Measurements from ENCODE around the gene PGGHG.

The PGGHG gene

DNA sequence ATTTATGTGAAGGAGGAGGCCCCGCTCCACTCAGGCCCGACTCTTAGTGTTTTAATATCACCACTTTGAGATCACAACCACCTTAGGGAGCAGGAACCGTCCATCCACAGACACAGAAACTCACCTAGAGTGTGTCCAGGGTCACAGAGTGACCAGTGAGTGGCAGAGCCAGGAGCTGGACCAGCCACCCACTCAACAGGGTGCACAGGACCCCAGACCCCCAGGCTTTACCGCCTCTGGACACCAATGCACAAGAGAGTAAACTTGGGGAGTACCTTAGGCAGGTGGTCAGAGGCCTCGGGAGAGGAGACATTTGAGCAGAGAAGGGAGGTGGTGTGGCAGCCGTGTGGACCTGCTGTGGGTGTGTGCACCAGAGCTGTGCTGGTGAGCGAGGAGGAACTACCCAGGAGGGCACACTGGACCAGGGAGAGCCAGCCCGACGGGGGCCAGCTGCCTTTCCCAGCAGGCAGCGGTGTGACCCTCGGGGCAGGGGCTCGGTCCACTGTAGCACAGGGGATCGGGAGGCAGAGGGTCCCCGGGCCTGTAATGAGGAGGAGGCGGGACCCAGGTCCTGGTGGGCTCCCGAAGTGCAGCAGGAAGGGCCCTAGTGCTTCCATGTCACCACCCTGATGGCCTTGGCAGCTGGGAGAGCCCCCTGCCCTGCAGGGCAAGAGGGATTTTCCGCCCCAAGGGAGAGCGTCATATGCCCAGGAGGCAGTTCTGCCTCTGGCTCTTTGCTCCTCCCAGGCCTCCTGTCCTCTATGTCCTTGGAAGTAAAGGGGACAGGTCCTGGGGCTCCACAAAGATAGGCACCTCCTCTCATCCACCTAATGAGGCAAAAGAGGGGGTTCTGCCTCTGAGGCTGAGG, 18.2 kb upstream of the PGGHG start:
- Histone ChIP-seq H3K27ac (ENCODE audit: low read length) (peak overlapping the region; percentile 75), H3K36me3 (ENCODE audit: control insufficient read depth in 1 of 2, insufficient read depth in 2 of 2, low read length in 2 of 2) (no peaks in the 10 kb centered on the region), H3K4me3 (ENCODE audit: low read depth in 1 of 2, low read length in 2 of 2) (no peak overlapping the region), H3K9me3 (ENCODE audit: control insufficient read depth in 1 of 2, low read length in 2 of 2) (no peaks in the 10 kb centered on the region), H3K4me1 (ENCODE audit: control insufficient read depth in 1 of 2, insufficient read depth in 2 of 2, low read length in 2 of 2) (peaks cover 0 to 4% of the 10 kb centered on the region in 2 donors), H3K27me3 (ENCODE audit: low read depth, low read length) (no peaks in the 10 kb centered on the region)

DNA sequence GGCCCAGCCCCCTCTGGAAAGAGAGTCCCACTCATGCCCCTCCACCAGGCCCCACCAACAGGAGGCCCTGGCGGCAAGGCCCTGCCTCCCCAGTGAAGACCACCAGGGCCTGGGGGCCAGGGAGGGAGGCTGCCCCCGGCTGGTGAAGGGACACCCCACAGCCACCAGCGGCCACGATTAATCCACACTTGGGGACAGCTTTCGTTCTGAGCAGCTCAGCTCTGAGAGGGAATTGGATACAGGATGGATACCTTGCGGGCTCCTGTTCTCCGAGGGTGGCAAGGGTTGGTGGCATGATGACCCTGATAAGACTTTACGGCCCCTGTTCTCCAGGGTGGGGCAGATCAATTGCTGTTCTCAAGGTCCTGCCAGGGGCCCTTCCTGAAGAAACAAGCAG, 17.6 kb upstream of the PGGHG start:
- Histone ChIP-seq H3K4me1 (ENCODE audit: control insufficient read depth in 1 of 2, insufficient read depth in 2 of 2, low read length in 2 of 2) (peaks cover 0 to 4% of the 10 kb centered on the region in 2 donors), H3K27me3 (ENCODE audit: low read depth, low read length) (no peaks in the 10 kb centered on the region), H3K27ac (ENCODE audit: low read length) (peak overlapping the region; percentile 75)

DNA sequence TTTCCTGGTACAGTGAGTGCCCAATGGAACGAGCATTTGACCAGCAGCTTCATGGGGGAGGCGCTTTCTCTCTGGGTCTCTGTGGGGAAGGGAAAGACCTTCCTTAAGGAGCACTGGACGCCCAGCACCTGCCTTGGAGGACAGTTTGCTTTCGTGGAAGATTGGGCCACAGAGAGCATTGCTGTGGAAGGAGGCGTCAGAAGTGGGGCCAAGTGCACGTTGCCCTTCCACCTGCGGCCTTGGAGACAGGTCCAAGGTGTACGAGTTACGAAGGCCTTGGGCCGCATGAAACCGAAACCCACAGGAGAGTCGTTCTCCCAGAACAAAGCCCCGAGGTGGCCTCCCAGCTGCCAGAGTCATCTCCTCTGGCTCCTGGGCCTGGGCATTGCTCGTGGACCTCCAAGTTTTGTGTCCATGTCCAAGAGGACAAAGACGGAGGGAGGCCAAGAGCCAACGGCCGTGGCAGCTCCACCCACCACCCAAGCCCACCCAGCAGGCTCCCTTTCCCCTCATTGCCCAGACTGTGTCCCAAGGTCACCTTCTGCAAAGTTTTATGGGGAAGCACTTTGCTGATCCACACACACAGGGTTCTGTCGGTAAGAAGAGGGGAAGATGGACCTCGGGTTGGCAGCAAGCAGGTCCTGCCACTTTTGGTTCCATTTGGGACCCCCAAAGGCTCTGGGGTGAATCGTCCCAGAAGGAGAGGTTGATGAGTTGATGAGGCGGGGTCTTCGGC, 16.6 kb upstream of the PGGHG start:
- H3K27me3 ChIP-seq (ENCODE audit: low read depth, low read length), result no peaks in the 10 kb centered on the region
- no peak overlapping the region for H3K4me3 ChIP-seq (ENCODE audit: low read depth in 1 of 2, low read length in 2 of 2)
- H3K27ac ChIP-seq (ENCODE audit: low read length), result peak overlapping the region; percentile 86
- peaks cover 0 to 4% of the 10 kb centered on the region in 2 donors for H3K4me1 ChIP-seq (ENCODE audit: control insufficient read depth in 1 of 2, insufficient read depth in 2 of 2, low read length in 2 of 2)
- no peaks in the 10 kb centered on the region for H3K36me3 ChIP-seq (ENCODE audit: control insufficient read depth in 1 of 2, insufficient read depth in 2 of 2, low read length in 2 of 2)
- H3K9me3 ChIP-seq (ENCODE audit: control insufficient read depth in 1 of 2, low read length in 2 of 2), result peaks cover 0 to 5% of the 10 kb centered on the region in 2 donors

More for the DNA sequence above, 17.6 kb upstream of the PGGHG start:
- Histone ChIP-seq H3K36me3 (ENCODE audit: control insufficient read depth in 1 of 2, insufficient read depth in 2 of 2, low read length in 2 of 2) (no peaks in the 10 kb centered on the region), H3K9me3 (ENCODE audit: control insufficient read depth in 1 of 2, low read length in 2 of 2) (peaks cover 0 to 4% of the 10 kb centered on the region in 2 donors), H3K4me3 (ENCODE audit: low read depth in 1 of 2, low read length in 2 of 2) (no peak overlapping the region)

DNA sequence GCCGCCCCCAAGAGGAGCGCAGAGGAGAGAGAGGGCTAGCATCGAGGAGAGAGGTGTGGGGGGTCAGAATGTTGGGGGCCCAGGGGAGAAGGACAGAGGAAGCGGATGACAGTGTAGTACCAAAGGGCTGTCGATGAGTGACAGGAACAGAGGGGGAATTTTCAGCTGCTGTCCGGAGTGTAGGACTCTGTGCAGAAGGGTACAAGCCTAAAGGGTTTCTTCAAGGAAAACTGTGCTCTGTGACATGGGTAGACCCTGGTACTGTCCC, 16.1 kb upstream of the PGGHG start:
- peaks cover 0 to under 1% of the 10 kb centered on the region in 2 donors for H3K4me1 ChIP-seq (ENCODE audit: control insufficient read depth in 1 of 2, insufficient read depth in 2 of 2, low read length in 2 of 2)
- no peak overlapping the region for H3K4me3 ChIP-seq (ENCODE audit: low read depth in 1 of 2, low read length in 2 of 2)
- peaks cover 0 to 5% of the 10 kb centered on the region in 2 donors for H3K9me3 ChIP-seq (ENCODE audit: control insufficient read depth in 1 of 2, low read length in 2 of 2)
- no peaks in the 10 kb centered on the region for H3K36me3 ChIP-seq (ENCODE audit: control insufficient read depth in 1 of 2, insufficient read depth in 2 of 2, low read length in 2 of 2)
- H3K27me3 ChIP-seq (ENCODE audit: low read depth, low read length), result no peaks in the 10 kb centered on the region
- peak overlapping the region; percentile 86 for H3K27ac ChIP-seq (ENCODE audit: low read length)

DNA sequence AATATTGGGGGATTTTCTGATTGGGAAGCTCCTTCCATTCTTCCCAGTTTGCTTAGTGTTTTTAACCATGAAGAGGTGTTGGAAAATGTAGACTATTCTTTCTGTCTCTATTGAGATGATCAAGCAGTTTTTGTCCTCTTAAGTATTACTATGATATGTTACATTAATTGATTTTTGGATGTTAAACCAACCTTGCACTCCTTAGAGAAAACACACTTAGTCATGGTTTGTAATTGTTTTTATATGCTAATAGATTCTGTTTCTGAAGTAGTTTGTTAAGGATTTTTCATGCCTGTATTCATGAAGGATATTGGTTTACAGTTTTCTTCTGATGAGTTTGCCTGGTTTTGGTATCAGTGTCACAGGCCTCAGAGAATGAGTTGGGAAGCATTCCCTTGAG, 12.7 kb upstream of the PGGHG start:
- Histone ChIP-seq H3K36me3 (ENCODE audit: control insufficient read depth in 1 of 2, insufficient read depth in 2 of 2, low read length in 2 of 2) (no peaks in the 10 kb centered on the region), H3K9me3 (ENCODE audit: control insufficient read depth in 1 of 2, low read length in 2 of 2) (peaks cover 0 to 5% of the 10 kb centered on the region in 2 donors), H3K27ac (ENCODE audit: low read length) (no peak overlapping the region), H3K4me3 (ENCODE audit: low read depth in 1 of 2, low read length in 2 of 2) (no peak overlapping the region), H3K27me3 (ENCODE audit: low read depth, low read length) (peaks cover 24% of the 10 kb centered on the region), H3K4me1 (ENCODE audit: control insufficient read depth in 1 of 2, insufficient read depth in 2 of 2, low read length in 2 of 2) (peaks cover 0 to 27% of the 10 kb centered on the region in 2 donors)

DNA sequence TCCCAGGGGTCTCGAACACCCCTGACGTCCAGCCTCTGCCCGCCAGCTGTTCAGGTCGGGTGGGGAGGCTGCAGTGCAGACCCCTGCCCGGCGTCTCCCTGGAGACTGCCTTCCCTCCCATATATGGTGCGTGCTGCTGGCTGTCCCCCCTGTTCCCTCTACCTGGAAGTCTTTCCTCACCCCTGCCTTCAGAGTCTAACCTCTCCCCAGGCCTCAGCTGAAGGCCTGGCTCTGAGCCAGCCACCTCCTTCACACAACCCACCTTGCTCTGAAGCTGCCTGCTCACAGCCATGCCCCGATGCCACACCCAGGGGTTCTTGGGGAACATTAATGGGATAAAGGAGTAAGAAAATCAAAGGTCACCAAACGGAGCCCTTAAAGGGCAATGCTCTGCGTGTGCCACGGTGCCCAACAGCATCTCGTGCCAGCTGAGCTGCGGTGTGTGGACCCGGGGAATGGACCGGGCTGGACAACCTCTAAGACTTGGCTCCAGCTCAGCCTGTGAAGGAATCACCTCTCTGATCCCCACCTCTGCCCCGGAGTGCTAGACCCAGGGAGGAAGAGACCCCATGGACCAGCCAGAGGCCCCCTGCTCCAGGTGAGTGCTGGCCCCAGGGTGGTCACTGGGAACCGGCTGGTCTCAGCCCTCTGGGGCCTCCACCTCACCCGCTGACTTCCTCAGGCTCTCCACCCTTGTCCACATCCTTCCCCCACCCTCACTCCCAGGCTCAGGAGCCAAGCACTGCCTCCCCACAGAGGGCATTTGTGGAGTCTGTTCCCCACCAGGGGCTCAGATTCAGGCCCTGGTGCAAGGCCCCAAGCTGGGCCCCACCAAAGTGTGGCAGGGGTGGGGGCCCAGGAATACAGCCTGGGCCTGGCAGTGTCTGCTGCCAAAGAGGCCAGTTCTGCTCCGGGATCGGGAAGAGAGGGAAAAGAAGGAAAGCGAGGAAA, 10.7 kb upstream of the PGGHG start, which contains the start of gene NLRP6:
TSS of gene NLRP6 (plus strand) at position 407 of the 951 bp plus-strand sequence. CDS start at position 570, 163 bp downstream.
- H3K4me3 ChIP-seq (ENCODE audit: low read depth in 1 of 2, low read length in 2 of 2), result peak within 1 kb of the TSS; percentile 44 to 51
- H3K27me3 ChIP-seq (ENCODE audit: low read depth, low read length), result peaks cover 43% of the 10 kb centered on the region
- peak within 1 kb of the TSS; percentile 80 for H3K27ac ChIP-seq (ENCODE audit: low read length)

DNA sequence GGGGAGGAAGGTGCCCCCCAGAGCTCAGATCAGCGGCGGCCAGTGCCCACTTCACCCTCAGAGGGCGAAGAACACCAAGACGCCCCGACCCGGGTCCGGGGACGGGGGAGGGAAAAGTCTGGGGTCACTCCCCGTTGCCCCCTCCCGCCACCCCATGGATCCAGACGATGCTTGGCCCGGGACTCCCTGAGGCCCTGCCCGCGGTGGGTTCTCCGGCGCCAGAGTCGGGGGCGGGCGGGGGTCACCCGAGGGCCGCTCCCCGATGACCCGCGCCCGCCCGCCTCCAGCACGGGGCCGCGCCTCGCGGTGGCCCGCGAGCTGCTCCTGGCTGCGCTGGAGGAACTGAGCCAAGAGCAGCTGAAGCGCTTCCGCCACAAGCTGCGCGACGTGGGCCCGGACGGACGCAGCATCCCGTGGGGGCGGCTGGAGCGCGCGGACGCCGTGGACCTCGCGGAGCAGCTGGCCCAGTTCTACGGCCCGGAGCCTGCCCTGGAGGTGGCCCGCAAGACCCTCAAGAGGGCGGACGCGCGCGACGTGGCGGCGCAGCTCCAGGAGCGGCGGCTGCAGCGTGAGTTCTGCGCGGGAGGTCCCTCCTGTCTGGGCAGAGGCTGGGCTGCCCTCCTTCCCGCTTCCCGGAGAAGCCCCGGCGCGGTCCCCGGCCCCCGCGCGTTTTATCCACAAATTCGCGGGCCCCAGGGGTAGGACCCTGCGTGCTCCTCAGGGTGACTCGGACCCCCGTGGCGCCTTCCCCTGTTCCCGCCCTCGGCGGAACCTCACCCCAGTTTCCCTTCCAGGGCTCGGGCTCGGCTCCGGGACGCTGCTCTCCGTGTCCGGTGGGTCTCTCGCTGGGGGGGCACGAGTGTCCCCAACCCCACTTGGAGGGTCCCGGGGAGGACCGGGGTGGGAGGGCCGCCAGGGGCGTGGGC, 9.6 kb upstream of the PGGHG start:
- Histone ChIP-seq H3K36me3 (ENCODE audit: control insufficient read depth in 1 of 2, insufficient read depth in 2 of 2, low read length in 2 of 2) (no peaks in the 10 kb centered on the region), H3K4me3 (ENCODE audit: low read depth in 1 of 2, low read length in 2 of 2) (peak overlapping the region; percentile 44 to 51), H3K27ac (ENCODE audit: low read length) (peak overlapping the region; percentile 80), H3K9me3 (ENCODE audit: control insufficient read depth in 1 of 2, low read length in 2 of 2) (peaks cover 0 to 5% of the 10 kb centered on the region in 2 donors), H3K4me1 (ENCODE audit: control insufficient read depth in 1 of 2, insufficient read depth in 2 of 2, low read length in 2 of 2) (peaks cover 0 to 30% of the 10 kb centered on the region in 2 donors), H3K27me3 (ENCODE audit: low read depth, low read length) (peaks cover 43% of the 10 kb centered on the region)

More for the DNA sequence above, 10.7 kb upstream of the PGGHG start, which contains the start of gene NLRP6:
- Histone ChIP-seq H3K9me3 (ENCODE audit: control insufficient read depth in 1 of 2, low read length in 2 of 2) (peaks cover 0 to 5% of the 10 kb centered on the region in 2 donors), H3K4me1 (ENCODE audit: control insufficient read depth in 1 of 2, insufficient read depth in 2 of 2, low read length in 2 of 2) (peaks cover 0 to 30% of the 10 kb centered on the region in 2 donors), H3K36me3 (ENCODE audit: control insufficient read depth in 1 of 2, insufficient read depth in 2 of 2, low read length in 2 of 2) (no peaks in the 10 kb centered on the region)

DNA sequence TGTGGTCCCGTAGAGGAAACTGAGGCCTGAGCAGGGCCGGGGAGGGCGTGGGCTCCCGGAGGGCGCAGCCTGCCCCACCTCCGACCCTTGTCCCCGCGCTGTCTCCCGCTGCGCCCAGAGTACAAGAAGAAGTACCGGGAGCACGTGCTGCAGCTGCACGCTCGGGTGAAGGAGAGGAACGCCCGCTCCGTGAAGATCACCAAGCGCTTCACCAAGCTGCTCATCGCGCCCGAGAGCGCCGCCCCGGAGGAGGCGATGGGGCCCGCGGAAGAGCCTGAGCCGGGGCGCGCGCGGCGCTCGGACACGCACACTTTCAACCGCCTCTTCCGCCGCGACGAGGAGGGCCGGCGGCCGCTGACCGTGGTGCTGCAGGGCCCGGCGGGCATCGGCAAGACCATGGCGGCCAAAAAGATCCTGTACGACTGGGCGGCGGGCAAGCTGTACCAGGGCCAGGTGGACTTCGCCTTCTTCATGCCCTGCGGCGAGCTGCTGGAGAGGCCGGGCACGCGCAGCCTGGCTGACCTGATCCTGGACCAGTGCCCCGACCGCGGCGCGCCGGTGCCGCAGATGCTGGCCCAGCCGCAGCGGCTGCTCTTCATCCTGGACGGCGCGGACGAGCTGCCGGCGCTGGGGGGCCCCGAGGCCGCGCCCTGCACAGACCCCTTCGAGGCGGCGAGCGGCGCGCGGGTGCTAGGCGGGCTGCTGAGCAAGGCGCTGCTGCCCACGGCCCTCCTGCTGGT, 8.8 kb upstream of the PGGHG start:
- Histone ChIP-seq H3K4me1 (ENCODE audit: control insufficient read depth in 1 of 2, insufficient read depth in 2 of 2, low read length in 2 of 2) (peaks cover 0 to 30% of the 10 kb centered on the region in 2 donors), H3K27ac (ENCODE audit: low read length) (no peak overlapping the region), H3K9me3 (ENCODE audit: control insufficient read depth in 1 of 2, low read length in 2 of 2) (peaks cover 0 to 5% of the 10 kb centered on the region in 2 donors), H3K27me3 (ENCODE audit: low read depth, low read length) (peaks cover 43% of the 10 kb centered on the region), H3K36me3 (ENCODE audit: control insufficient read depth in 1 of 2, insufficient read depth in 2 of 2, low read length in 2 of 2) (no peaks in the 10 kb centered on the region), H3K4me3 (ENCODE audit: low read depth in 1 of 2, low read length in 2 of 2) (peak overlapping the region in 1 of 2 donors; percentile 51)

DNA sequence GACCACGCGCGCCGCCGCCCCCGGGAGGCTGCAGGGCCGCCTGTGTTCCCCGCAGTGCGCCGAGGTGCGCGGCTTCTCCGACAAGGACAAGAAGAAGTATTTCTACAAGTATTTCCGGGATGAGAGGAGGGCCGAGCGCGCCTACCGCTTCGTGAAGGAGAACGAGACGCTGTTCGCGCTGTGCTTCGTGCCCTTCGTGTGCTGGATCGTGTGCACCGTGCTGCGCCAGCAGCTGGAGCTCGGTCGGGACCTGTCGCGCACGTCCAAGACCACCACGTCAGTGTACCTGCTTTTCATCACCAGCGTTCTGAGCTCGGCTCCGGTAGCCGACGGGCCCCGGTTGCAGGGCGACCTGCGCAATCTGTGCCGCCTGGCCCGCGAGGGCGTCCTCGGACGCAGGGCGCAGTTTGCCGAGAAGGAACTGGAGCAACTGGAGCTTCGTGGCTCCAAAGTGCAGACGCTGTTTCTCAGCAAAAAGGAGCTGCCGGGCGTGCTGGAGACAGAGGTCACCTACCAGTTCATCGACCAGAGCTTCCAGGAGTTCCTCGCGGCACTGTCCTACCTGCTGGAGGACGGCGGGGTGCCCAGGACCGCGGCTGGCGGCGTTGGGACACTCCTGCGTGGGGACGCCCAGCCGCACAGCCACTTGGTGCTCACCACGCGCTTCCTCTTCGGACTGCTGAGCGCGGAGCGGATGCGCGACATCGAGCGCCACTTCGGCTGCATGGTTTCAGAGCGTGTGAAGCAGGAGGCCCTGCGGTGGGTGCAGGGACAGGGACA, 8.0 kb upstream of the PGGHG start:
- Histone ChIP-seq H3K27me3 (ENCODE audit: low read depth, low read length) (peaks cover 43% of the 10 kb centered on the region), H3K4me3 (ENCODE audit: low read depth in 1 of 2, low read length in 2 of 2) (peak overlapping the region; percentile 31 to 51), H3K27ac (ENCODE audit: low read length) (no peak overlapping the region)

More for the DNA sequence above, 8.0 kb upstream of the PGGHG start:
- Histone ChIP-seq H3K36me3 (ENCODE audit: control insufficient read depth in 1 of 2, insufficient read depth in 2 of 2, low read length in 2 of 2) (no peaks in the 10 kb centered on the region), H3K9me3 (ENCODE audit: control insufficient read depth in 1 of 2, low read length in 2 of 2) (peaks cover 0 to 5% of the 10 kb centered on the region in 2 donors), H3K4me1 (ENCODE audit: control insufficient read depth in 1 of 2, insufficient read depth in 2 of 2, low read length in 2 of 2) (peaks cover 0 to 30% of the 10 kb centered on the region in 2 donors)
